Measurements from ENCODE around the gene PLAC8L1.

The PLAC8L1 gene

GRCh38 chr5:146059460-146060220 is 45.7 kb downstream of the PLAC8L1 start:
- no peak overlapping the region for H3K9ac ChIP-seq (ENCODE audit: low read length)
- TF ChIP-seq EZH2 (IDR thresholded peaks at IDR 0.05; ENCODE audit: borderline replicate concordance, low read length) (no peak), CTCF (IDR thresholded peaks at IDR 0.05; ENCODE audit: low read length) (no peak)
- no peaks in the 10 kb centered on the region for H3K9me2 ChIP-seq (ENCODE audit: low read depth, low read length)
- H3K4me1 ChIP-seq (ENCODE audit: insufficient read depth, low read length, severe bottlenecking) = no peaks in the 10 kb centered on the region
- no peaks in the 10 kb centered on the region for H4K20me1 ChIP-seq (ENCODE audit: insufficient read depth, low read length)
- H3K4me3 ChIP-seq (ENCODE audit: low read depth, low read length, poor library complexity, severe bottlenecking) = no peak overlapping the region
- H3K27me3 ChIP-seq (ENCODE audit: insufficient read depth, low read length) = no peaks in the 10 kb centered on the region
- no peaks in the 10 kb centered on the region for H3K9me3 ChIP-seq (ENCODE audit: low read length)
- no peak overlapping the region for H3K4me2 ChIP-seq (ENCODE audit: low read length)
- H2AFZ ChIP-seq (ENCODE audit: low read length) = no peak overlapping the region
- H3K36me3 ChIP-seq (ENCODE audit: insufficient read depth, low read length) = no peaks in the 10 kb centered on the region
- H3K79me2 ChIP-seq (ENCODE audit: insufficient read depth, low read length) = no peaks in the 10 kb centered on the region
- H3F3A ChIP-seq (ENCODE audit: insufficient read depth, low read length) = no peaks in the 10 kb centered on the region
- no peak overlapping the region for H3K27ac ChIP-seq (ENCODE audit: low read depth, low read length, poor library complexity, severe bottlenecking)

GRCh38 chr5:146055432-146055831 is 49.9 kb downstream of the PLAC8L1 start:
- H3K4me1 ChIP-seq (ENCODE audit: insufficient read depth, low read length, severe bottlenecking) = no peaks in the 10 kb centered on the region
- H3K9me2 ChIP-seq (ENCODE audit: low read depth, low read length) = no peaks in the 10 kb centered on the region
- no peak overlapping the region for H3K4me2 ChIP-seq (ENCODE audit: low read length)
- H3K9me3 ChIP-seq (ENCODE audit: low read length) = no peaks in the 10 kb centered on the region
- H3K36me3 ChIP-seq (ENCODE audit: insufficient read depth, low read length) = no peaks in the 10 kb centered on the region
- H4K20me1 ChIP-seq (ENCODE audit: insufficient read depth, low read length) = no peaks in the 10 kb centered on the region
- no peaks in the 10 kb centered on the region for H3K79me2 ChIP-seq (ENCODE audit: insufficient read depth, low read length)
- H3F3A ChIP-seq (ENCODE audit: insufficient read depth, low read length) = no peaks in the 10 kb centered on the region
- H3K4me3 ChIP-seq (ENCODE audit: low read depth, low read length, poor library complexity, severe bottlenecking) = no peak overlapping the region
- H3K9ac ChIP-seq (ENCODE audit: low read length) = no peak overlapping the region
- TF ChIP-seq EZH2 (IDR thresholded peaks at IDR 0.05; ENCODE audit: borderline replicate concordance, low read length) = no peak
- no peak for TF ChIP-seq CTCF (IDR thresholded peaks at IDR 0.05; ENCODE audit: low read length)
- no peak overlapping the region for H3K27ac ChIP-seq (ENCODE audit: low read depth, low read length, poor library complexity, severe bottlenecking)
- no peaks in the 10 kb centered on the region for H3K27me3 ChIP-seq (ENCODE audit: insufficient read depth, low read length)
- H2AFZ ChIP-seq (ENCODE audit: low read length) = no peak overlapping the region

- no peak for TF ChIP-seq EZH2 (IDR thresholded peaks at IDR 0.05; ENCODE audit: borderline replicate concordance, low read length)
- TF ChIP-seq CTCF (IDR thresholded peaks at IDR 0.05; ENCODE audit: low read length) = peak; percentile 50
Observed at GRCh38 chr5:146052780-146053179, 52.6 kb downstream of the PLAC8L1 start.

More at GRCh38 chr5:146052780-146053179, 52.6 kb downstream of the PLAC8L1 start:
- H3K9me3 ChIP-seq (ENCODE audit: low read length) = no peaks in the 10 kb centered on the region
- H3F3A ChIP-seq (ENCODE audit: insufficient read depth, low read length) = no peaks in the 10 kb centered on the region
- H3K27ac ChIP-seq (ENCODE audit: low read depth, low read length, poor library complexity, severe bottlenecking) = no peak overlapping the region
- no peaks in the 10 kb centered on the region for H3K36me3 ChIP-seq (ENCODE audit: insufficient read depth, low read length)
- H3K4me1 ChIP-seq (ENCODE audit: insufficient read depth, low read length, severe bottlenecking) = no peaks in the 10 kb centered on the region
- no peak overlapping the region for H3K4me3 ChIP-seq (ENCODE audit: low read depth, low read length, poor library complexity, severe bottlenecking)
- no peak overlapping the region for H3K9ac ChIP-seq (ENCODE audit: low read length)
- H3K4me2 ChIP-seq (ENCODE audit: low read length) = no peak overlapping the region
- no peak overlapping the region for H2AFZ ChIP-seq (ENCODE audit: low read length)
- no peaks in the 10 kb centered on the region for H3K79me2 ChIP-seq (ENCODE audit: insufficient read depth, low read length)
- no peaks in the 10 kb centered on the region for H3K27me3 ChIP-seq (ENCODE audit: insufficient read depth, low read length)
- no peaks in the 10 kb centered on the region for H3K9me2 ChIP-seq (ENCODE audit: low read depth, low read length)
- no peaks in the 10 kb centered on the region for H4K20me1 ChIP-seq (ENCODE audit: insufficient read depth, low read length)
